Endothelial cell of umbilical vein (primary cell): Measurements from ENCODE around the gene JAML. TPM values are rescaled to one million over a fixed set of nuclear protein-coding genes. Genes with fewer than 3 reads are reported as not detected.

Source experiments
- BruUV-seq: library from RNA; stranded (reverse); fragments of 400-500 nt; replicated peaks from 2 replicates; lab custom pipeline; 2021; lab: Mats Ljungman, UMichigan
- CTCF ChIA-PET: fragments of 300-600, 350-600 bp; sonication (Branson Sonifier 250); formaldehyde crosslinking; loops from one replicate; lab custom pipeline; 2021; ENCODE audit warnings: antibody characterized with exemption, inconsistent platforms; lab: Charles Lee
- POLR2A ChIA-PET: fragments of 300-600, 350-600 bp; sonication (Branson Sonifier 250); formaldehyde crosslinking; loops from one replicate; lab custom pipeline; 2021; ENCODE audit warnings: antibody characterized with exemption, inconsistent platforms; lab: Charles Lee
- DNase-seq: peaks from one replicate; pipeline ENCODE4 v3.0.0-alpha.2; 2011; ENCODE audit warnings: low read depth, low spot score
- FAIRE-seq: peaks from 2 replicates; lab custom pipeline; 2011; peaks lifted over from hg19 to GRCh38; lab: Jason Lieb, UNC
- H2AFZ ChIP-seq: 2 replicates; pipeline ENCODE4 v1.6.0; 2012; ENCODE audit warnings: low read depth, low read length, control low read depth, inconsistent platforms
- H3K27ac ChIP-seq: 2 replicates; pipeline ENCODE4 v1.5.1; 2011; ENCODE audit warnings: low read depth, mild to moderate bottlenecking, control low read depth, low read length, moderate library complexity; ENCODE audit not compliant: insufficient read depth
- H3K27me3 ChIP-seq, 2 experiments: 2 replicates each; pipeline versions ENCODE4 v1.6.0 to v1.6.1; 2011; ENCODE audit warnings: low read length in 2 of 2, mixed read lengths in 1 of 2; ENCODE audit not compliant: control insufficient read depth in 2 of 2, insufficient read depth in 2 of 2
- H3K36me3 ChIP-seq, 2 experiments: 2 replicates in 1 of 2; 3 replicates in 1 of 2; pipeline ENCODE4 v1.5.1; 2011; ENCODE audit warnings: low read length in 2 of 2, mild to moderate bottlenecking in 1 of 2, moderate library complexity in 1 of 2; ENCODE audit not compliant: control insufficient read depth in 2 of 2, insufficient read depth in 2 of 2; ENCODE audit errors: extremely low read depth in 1 of 2
- H3K4me1 ChIP-seq: 3 replicates; pipeline ENCODE4 v1.5.1; 2011; ENCODE audit warnings: mild to moderate bottlenecking, low read length; ENCODE audit not compliant: control insufficient read depth, insufficient read depth; ENCODE audit errors: extremely low read depth
- H3K4me2 ChIP-seq: 2 replicates; pipeline ENCODE4 v1.6.1; 2011; ENCODE audit warnings: low read length, control low read depth, mixed read lengths; ENCODE audit not compliant: insufficient read depth
- H3K4me3 ChIP-seq, 3 experiments: fragments of 200-600 bp in 1 of 3; sonication (generic), shearing (Covaris generic) in 1 of 3; replicated peaks in 1 of 3; 2 replicates each; pipeline ENCODE4 v1.5.1; 2011 to 2016; ENCODE audit warnings: control low read depth in 3 of 3, low read length in 3 of 3, mild to moderate bottlenecking in 2 of 3, inconsistent platforms in 1 of 3, low read depth in 1 of 3, moderate library complexity in 1 of 3; ENCODE audit not compliant: insufficient read depth in 1 of 3
- H3K79me2 ChIP-seq: 2 replicates; pipeline ENCODE4 v1.6.0; 2012; ENCODE audit warnings: low read length, inconsistent platforms; ENCODE audit not compliant: control insufficient read depth, insufficient read depth
- H3K9ac ChIP-seq: replicated peaks from 2 replicates; pipeline ENCODE3; 2011; ENCODE audit warnings: low read length, control low read depth; ENCODE audit not compliant: insufficient read depth; ENCODE audit errors: extremely low read depth
- H3K9me1 ChIP-seq: replicated peaks from 3 replicates; pipeline ENCODE4 v1.6.0; 2011; ENCODE audit warnings: mild to moderate bottlenecking, low read length; ENCODE audit not compliant: control insufficient read depth, insufficient read depth; ENCODE audit errors: extremely low read depth
- H3K9me3 ChIP-seq: replicated peaks from 2 replicates; pipeline ENCODE4 v1.5.1; 2012; ENCODE audit warnings: low read length, inconsistent platforms; ENCODE audit not compliant: control insufficient read depth, insufficient read depth
- H4K20me1 ChIP-seq: replicated peaks from 2 replicates; pipeline ENCODE3; 2011; ENCODE audit warnings: mild to moderate bottlenecking, low read length; ENCODE audit not compliant: control insufficient read depth, insufficient read depth; ENCODE audit errors: extremely low read depth
- EZH2 ChIP-seq: IDR thresholded peaks from 2 replicates; pipeline ENCODE4 v1.6.1; 2012; ENCODE audit warnings: borderline replicate concordance, low read depth, mild to moderate bottlenecking, moderate library complexity, low read length, inconsistent platforms; ENCODE audit not compliant: severe bottlenecking
- FOS ChIP-seq: IDR thresholded peaks from 2 replicates; pipeline ENCODE4 v1.6.1; 2011; ENCODE audit warnings: mild to moderate bottlenecking, low read length, moderate library complexity, borderline replicate concordance; ENCODE audit not compliant: insufficient read depth
- GATA2 ChIP-seq: IDR thresholded peaks from 2 replicates; pipeline ENCODE4 v1.7.0; 2011; ENCODE audit warnings: low read depth, mild to moderate bottlenecking, moderate library complexity, mixed read lengths, low read length; ENCODE audit not compliant: insufficient read length, insufficient read depth
- JUN ChIP-seq: IDR thresholded peaks from 2 replicates; pipeline ENCODE4 v1.6.1; 2011; ENCODE audit warnings: borderline replicate concordance, low read depth; ENCODE audit not compliant: insufficient read length, insufficient read depth
- MYC ChIP-seq: IDR thresholded peaks from one replicate; pipeline ENCODE4 v1.6.1; 2011; ENCODE audit warnings: mild to moderate bottlenecking, low read depth, low read length
- POLR2A ChIP-seq: IDR thresholded peaks from 2 replicates; pipeline ENCODE4 v1.6.1; 2012; ENCODE audit warnings: low read depth, mild to moderate bottlenecking, control low read depth, low read length
- POLR2AphosphoS5 ChIP-seq: IDR thresholded peaks from 2 replicates; pipeline ENCODE4 v1.6.1; 2012; ENCODE audit warnings: low read depth, mild to moderate bottlenecking, control low read depth, low read length, moderate library complexity; ENCODE audit not compliant: insufficient read depth
- dilution Hi-C: fragments of 300-500 bp; cut with MboI; formaldehyde crosslinking; loops from one replicate; pipeline ENCODE4 v1.15.0; 2019; ENCODE audit warnings: low sequenced_read_pairs; ENCODE audit not compliant: extremely low pct_ligation_motif_present
- intact Hi-C: fragments of 100-400 bp; cut with micrococcal nuclease; formaldehyde crosslinking; loops from one replicate; pipeline ENCODE4 v1.10.0; 2022
- polyA plus RNA-seq, 4 experiments: library from polyadenylated mRNA; depleted of rRNA in 3 of 4; stranded (reverse) in 3 of 4; unstranded in 1 of 4; fragments of >200 nt; gene quantifications; 2 replicates each; pipeline versions ENCODE4 v1.2.1 to v1.2.3, GENCODE V29; 2011 to 2012; ENCODE audit warnings: missing spikeins in 1 of 4
- total RNA-seq: library from RNA; stranded (reverse); gene quantifications from 2 replicates; pipeline ENCODE4 v1.2.3, GENCODE V29; 2021
- TF ChIP-seq, protein P1 (sequence below), 2 donors: IDR thresholded peaks; 1 replicate in 1 of 2; 2 replicates in 1 of 2; pipeline ENCODE4 v1.5.1; 2011; ENCODE audit warnings: low read length in 2 of 2, mild to moderate bottlenecking in 2 of 2, moderate library complexity in 2 of 2, control low read depth in 1 of 2, inconsistent platforms in 1 of 2, low read depth in 1 of 2; ENCODE audit not compliant: insufficient read depth in 1 of 2; ENCODE audit errors: extremely low read depth in 1 of 2
- TF ChIP-seq, protein P2 (sequence below): IDR thresholded peaks from 2 replicates; pipeline ENCODE4 v1.6.1; 2011; ENCODE audit not compliant: insufficient read depth, insufficient read length

JAML gene
- total and polyA plus RNA-seq, 2 donors (not counting 3 experiments of a cell fraction or from before 2014, with no cell fraction given): 0.04 to 0.35 TPM

DNA sequence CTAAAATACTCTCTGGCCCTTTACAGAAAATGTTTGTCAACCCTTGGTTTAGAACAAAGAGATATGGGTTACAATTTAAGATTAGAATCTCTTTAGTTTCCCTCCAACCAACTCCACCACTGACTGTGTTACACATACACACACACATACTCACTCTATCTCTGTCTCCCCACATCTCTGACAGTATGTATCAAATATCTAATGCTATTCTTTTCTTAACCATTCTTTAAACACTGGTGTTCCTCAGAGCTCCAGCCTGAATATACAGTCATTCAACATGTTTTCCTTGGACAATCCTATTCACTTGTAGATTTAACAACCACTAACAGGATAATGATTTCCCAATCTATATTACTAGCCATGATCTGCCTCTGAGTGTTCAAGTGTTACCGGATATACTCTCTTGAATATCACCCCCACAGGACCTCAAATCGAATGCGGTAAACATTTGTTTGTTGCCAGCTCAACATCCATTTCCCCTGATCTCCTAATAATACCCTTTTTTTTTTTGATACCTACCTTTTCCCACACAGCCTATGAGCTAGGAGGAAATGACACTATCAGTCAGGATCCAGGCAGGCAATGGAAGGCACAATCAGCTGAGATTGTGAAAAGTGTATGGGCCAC, 21.2 kb upstream of the JAML start:
- Histone ChIP-seq H3K27ac (no peak overlapping the region), H3K79me2 (no peaks in the 10 kb centered on the region), H3K4me3 (no peak overlapping the region), H4K20me1 (no peaks in the 10 kb centered on the region), H3K9ac (no peak overlapping the region), H3K27me3 (no peaks in the 10 kb centered on the region), H2AFZ (no peak overlapping the region), H3K4me1 (peaks cover 30% of the 10 kb centered on the region), H3K4me2 (no peak overlapping the region), H3K9me1 (no peaks in the 10 kb centered on the region), H3K36me3 (no peaks in the 10 kb centered on the region), H3K9me3 (no peaks in the 10 kb centered on the region)
- intact Hi-C loops (no loop called here), dilution Hi-C loops (no loop called here)
- DNase-seq (peak; percentile 37), FAIRE-seq (no peak)
- TF ChIP-seq POLR2A (no peak), JUN (no peak), FOS (no peak), GATA2 (no peak), POLR2AphosphoS5 (no peak), MYC (no peak), EZH2 (no peak)
- TF ChIP-seq, protein P1, sequence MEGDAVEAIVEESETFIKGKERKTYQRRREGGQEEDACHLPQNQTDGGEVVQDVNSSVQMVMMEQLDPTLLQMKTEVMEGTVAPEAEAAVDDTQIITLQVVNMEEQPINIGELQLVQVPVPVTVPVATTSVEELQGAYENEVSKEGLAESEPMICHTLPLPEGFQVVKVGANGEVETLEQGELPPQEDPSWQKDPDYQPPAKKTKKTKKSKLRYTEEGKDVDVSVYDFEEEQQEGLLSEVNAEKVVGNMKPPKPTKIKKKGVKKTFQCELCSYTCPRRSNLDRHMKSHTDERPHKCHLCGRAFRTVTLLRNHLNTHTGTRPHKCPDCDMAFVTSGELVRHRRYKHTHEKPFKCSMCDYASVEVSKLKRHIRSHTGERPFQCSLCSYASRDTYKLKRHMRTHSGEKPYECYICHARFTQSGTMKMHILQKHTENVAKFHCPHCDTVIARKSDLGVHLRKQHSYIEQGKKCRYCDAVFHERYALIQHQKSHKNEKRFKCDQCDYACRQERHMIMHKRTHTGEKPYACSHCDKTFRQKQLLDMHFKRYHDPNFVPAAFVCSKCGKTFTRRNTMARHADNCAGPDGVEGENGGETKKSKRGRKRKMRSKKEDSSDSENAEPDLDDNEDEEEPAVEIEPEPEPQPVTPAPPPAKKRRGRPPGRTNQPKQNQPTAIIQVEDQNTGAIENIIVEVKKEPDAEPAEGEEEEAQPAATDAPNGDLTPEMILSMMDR (IDR thresholded peaks at IDR 0.05; ENCODE audit: extremely low read depth in 1 of 2, insufficient read depth in 1 of 2, low read depth in 1 of 2, low read length in 2 of 2): no peak
- TF ChIP-seq, protein P2, sequence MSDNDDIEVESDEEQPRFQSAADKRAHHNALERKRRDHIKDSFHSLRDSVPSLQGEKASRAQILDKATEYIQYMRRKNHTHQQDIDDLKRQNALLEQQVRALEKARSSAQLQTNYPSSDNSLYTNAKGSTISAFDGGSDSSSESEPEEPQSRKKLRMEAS: no peak
- BruUV-seq: no TSS peak
- POLR2A ChIA-PET: interaction anchor here (0.6 kb wide), 1 partner anchor 15 kb away, joined by 3 read pairs; no protein-coding TSS in a partner anchor
- CTCF ChIA-PET: interaction anchor here (0.6 to 2.9 kb wide), 7 partner anchors 15 to 74 kb away, joined by 3 to 23 read pairs (median 3); partner anchors contain the start of gene MPZL2
